ENCODE results near the gene PLOD1.
"Not testable (repeated sequence)": the region's sequence is repeated elsewhere in the genome, so short reads cannot be mapped to it uniquely, and the experiment has no call there.

The PLOD1 gene

GRCh38 chr1:11923827-11924113 lies 10.7 kb upstream of the PLOD1 start:
- H3K4me3 ChIP-seq (ENCODE audit: low read length): no peak overlapping the region
- TF ChIP-seq CTCF (conservative IDR thresholded peaks at IDR 0.05; ENCODE audit: low read depth, low read length): no peak
- no peak for DNase-seq (ENCODE audit: low read depth)

GRCh38 chr1:11924334-11925195 lies 10.0 kb upstream of the PLOD1 start:
- no peak for TF ChIP-seq CTCF (conservative IDR thresholded peaks at IDR 0.05; ENCODE audit: low read depth, low read length)
- H3K4me3 ChIP-seq (ENCODE audit: low read length): peak overlapping the region; percentile 54
- DNase-seq (ENCODE audit: low read depth): no peak

DNA sequence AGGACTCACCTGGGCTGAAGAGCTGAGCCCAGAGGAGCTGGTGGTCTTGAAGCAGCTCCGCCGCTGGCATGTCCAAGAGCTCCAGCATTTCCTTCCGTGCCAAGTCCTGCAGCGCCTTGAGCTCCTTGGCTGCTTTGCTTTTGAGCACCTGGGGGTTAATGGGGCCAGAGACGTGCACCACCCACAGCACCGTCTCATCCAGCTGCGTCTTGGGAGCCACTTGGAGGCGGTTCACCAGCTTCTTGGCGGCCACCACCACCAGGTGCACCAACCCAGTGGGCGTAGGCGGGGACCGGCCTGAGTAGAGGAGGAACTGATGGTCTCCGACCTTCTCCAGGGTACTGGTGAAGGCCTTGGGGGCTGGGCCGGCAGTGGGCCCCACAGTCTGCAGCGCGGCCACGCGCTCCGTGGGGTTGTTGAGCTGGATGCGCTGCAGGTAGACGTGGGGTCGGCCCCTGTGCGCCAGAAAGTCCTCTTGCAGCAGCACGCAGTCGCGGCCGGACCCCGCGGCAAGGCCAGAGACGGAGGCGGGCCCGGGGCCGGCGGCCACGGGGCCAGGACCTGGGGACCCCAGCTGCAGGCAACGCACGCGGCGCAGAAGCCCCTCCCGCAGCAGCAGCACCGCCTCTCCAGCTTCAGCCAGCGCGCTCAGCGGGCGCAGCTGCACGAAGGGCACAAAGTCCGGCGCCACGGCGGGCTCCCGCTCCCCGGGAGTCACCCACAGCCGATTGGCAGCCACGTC lies 9.2 kb upstream of the PLOD1 start:
- DNase-seq (ENCODE audit: low read depth): not testable (repeated sequence)
- H3K4me3 ChIP-seq (ENCODE audit: low read length): peak overlapping the region; percentile 54

DNA sequence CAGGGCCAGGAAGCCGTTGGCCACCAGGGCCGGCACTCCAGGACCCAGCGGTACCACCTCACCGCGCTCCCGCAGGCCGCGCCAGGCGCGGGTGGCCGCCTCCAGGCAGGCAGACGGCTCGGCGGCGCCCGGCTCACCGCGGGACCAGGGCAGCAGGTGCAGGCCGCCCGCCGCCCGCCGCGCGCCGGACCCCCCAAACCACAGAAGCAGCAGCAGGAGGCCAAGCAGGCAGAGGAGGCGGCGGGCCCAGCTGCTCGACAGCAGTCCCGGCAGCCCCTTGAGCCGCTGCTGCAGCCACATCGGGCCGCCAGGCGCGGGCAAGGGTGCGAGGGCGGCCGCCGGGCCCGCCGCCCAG lies 8.6 kb upstream of the PLOD1 start:
- no peak for DNase-seq (ENCODE audit: low read depth)
- TF ChIP-seq CTCF (conservative IDR thresholded peaks at IDR 0.05; ENCODE audit: low read depth, low read length): no peak
- peak overlapping the region; percentile 40 for H3K4me3 ChIP-seq (ENCODE audit: low read length)

- TF ChIP-seq CTCF (conservative IDR thresholded peaks at IDR 0.05; ENCODE audit: low read depth, low read length): no peak
- no peak overlapping the region for H3K4me3 ChIP-seq (ENCODE audit: low read length)
- DNase-seq (ENCODE audit: low read depth): no peak
Observed at GRCh38 chr1:11927866-11928592, 6.5 kb upstream of the PLOD1 start.

GRCh38 chr1:11929849-11930248 lies 4.7 kb upstream of the PLOD1 start:
- no peak for DNase-seq (ENCODE audit: low read depth)
- TF ChIP-seq CTCF (conservative IDR thresholded peaks at IDR 0.05; ENCODE audit: low read depth, low read length): no peak
- no peak overlapping the region for H3K4me3 ChIP-seq (ENCODE audit: low read length)

DNA sequence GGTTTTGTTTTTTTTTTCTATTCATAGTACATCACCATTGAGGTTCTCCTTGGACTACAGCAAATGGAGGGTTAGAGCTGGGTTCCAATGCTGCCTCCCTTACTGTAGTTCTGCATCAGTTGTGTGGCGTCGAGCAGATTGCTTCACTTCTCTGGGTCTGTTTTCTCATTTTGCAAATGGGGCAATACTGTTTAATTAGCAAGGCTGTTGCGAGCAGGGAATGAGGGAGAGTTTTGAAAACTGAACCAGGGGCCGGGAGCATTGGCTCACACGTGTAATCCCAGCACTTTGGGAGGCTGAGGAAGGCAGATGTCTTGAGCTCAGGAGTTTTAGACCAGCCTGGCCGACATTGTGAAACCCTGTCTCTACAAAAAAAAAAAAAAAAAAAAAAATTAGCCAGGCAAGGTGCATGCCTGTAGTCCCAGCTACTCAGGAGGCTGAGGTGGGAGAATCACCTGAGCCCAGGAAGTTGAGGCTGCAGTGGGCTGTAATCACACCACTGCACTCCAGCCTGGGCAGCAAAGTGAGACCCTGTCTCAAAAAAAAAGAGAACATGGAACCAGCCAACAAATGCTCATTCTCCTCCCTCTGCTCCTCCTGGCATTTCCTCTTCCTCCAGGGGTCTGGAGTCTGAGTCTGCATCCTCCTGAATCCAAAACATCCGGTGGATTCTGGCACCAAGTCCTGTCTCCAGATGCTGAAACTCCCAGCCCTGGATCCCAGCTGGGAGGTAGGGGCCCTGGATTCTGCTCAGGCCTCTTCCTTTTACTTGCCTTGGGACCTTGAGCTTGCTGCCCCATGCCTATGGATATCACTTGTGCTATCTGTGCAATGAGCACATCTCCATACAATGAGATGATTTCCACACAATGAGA lies 3.7 kb upstream of the PLOD1 start:
- no peak for DNase-seq (ENCODE audit: low read depth)
- H3K4me3 ChIP-seq (ENCODE audit: low read length): no peak overlapping the region
- no peak for TF ChIP-seq CTCF (conservative IDR thresholded peaks at IDR 0.05; ENCODE audit: low read depth, low read length)

Data from retinal pigment epithelial cell (primary cell).